ENCODE measurements around the gene ELF5. TPM values are rescaled to one million over a fixed set of nuclear protein-coding genes. Genes with fewer than 3 reads are reported as not detected.

Gene ELF5
- total and polyA plus RNA-seq, 5 donors: not detected

GRCh38 chr11:34437224-34438125, 76.1 kb downstream of the ELF5 start:
- Histone ChIP-seq H3K4me3 (ENCODE audit: low read length) (peak overlapping the region; percentile 69), H3K9me3 (ENCODE audit: control insufficient read depth, low read length) (no peaks in the 10 kb centered on the region), H3K4me1 (ENCODE audit: control insufficient read depth, insufficient read depth, low read length) (peaks cover 10% of the 10 kb centered on the region), H3K27me3 (ENCODE audit: control insufficient read depth, insufficient read depth) (no peaks in the 10 kb centered on the region), H3K27ac (ENCODE audit: low read length) (no peak overlapping the region)
- DNase-seq (no peak), ATAC-seq (no peak)
- 92% methylated on average over 2 of the region's 2 CpGs for WGBS
- intact Hi-C loops (cut with DNase I): loop anchor here in 1 of 4 donors (5.0 kb wide), 1 partner anchor 185 kb away; no protein-coding TSS in a partner anchor

DNA sequence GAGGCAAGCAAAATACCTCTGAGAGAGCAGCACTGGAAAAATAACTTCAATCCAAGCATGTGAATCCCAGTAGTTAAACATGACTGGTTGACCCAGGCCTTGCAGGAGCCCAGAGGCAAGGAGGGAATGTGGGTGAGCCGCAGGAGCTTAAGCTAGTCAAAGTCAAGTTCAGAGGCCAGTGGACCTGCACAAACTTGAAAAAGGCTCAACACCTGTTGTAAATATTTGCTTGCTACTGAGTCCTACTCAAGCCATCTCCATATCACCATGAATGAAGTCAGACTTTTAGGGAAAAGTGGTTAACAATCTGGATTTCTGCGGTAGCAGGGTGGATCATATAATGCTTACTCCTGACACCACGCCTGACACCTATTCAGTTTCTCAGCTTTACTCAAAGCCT, 79.7 kb downstream of the ELF5 start:
- WGBS: 96% methylated on average over 3 of the region's 3 CpGs
- ATAC-seq (no peak), DNase-seq (no peak)
- intact Hi-C loops (cut with DNase I): no loop called here
- H3K9me3 ChIP-seq (ENCODE audit: control insufficient read depth, low read length): no peaks in the 10 kb centered on the region
- H3K4me3 ChIP-seq (ENCODE audit: low read length): no peak overlapping the region
- no peaks in the 10 kb centered on the region for H3K27me3 ChIP-seq (ENCODE audit: control insufficient read depth, insufficient read depth)
- no peaks in the 10 kb centered on the region for H3K4me1 ChIP-seq (ENCODE audit: control insufficient read depth, insufficient read depth, low read length)
- no peak overlapping the region for H3K27ac ChIP-seq (ENCODE audit: low read length)

- intact Hi-C loops (cut with DNase I): no loop called here
- H3K4me3 ChIP-seq (ENCODE audit: low read length): no peak overlapping the region
- ATAC-seq (no peak), DNase-seq (no peak)
- H3K27ac ChIP-seq (ENCODE audit: low read length): no peak overlapping the region
- 71% methylated on average over 5 of the region's 5 CpGs for WGBS
- no peaks in the 10 kb centered on the region for H3K9me3 ChIP-seq (ENCODE audit: control insufficient read depth, low read length)
- H3K27me3 ChIP-seq (ENCODE audit: control insufficient read depth, insufficient read depth): no peaks in the 10 kb centered on the region
- no peaks in the 10 kb centered on the region for H3K4me1 ChIP-seq (ENCODE audit: control insufficient read depth, insufficient read depth, low read length)
Observed at GRCh38 chr11:34432822-34433221, 80.8 kb downstream of the ELF5 start.

DNA sequence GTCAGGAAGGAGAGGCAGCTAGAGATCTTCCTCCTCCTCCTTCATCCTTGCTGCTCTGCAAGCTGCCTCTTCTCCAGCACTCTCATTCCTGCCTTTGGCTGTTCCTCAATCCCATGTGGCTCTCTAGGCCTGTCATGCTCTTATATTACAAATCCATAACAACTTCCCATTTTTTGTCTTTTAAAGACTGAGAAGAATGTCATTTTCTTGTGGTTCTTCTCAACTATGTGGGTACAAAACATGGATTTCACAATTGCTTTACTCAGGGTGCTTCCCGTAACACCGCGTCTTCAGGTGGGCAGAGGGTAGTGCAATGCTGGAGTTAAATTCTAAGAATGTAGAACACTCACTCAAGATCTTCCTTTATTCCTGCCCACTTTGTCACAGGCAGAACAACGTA, 81.6 kb downstream of the ELF5 start:
- no peaks in the 10 kb centered on the region for H3K27me3 ChIP-seq (ENCODE audit: control insufficient read depth, insufficient read depth)
- H3K9me3 ChIP-seq (ENCODE audit: control insufficient read depth, low read length): no peaks in the 10 kb centered on the region
- no peaks in the 10 kb centered on the region for H3K4me1 ChIP-seq (ENCODE audit: control insufficient read depth, insufficient read depth, low read length)
- intact Hi-C loops (cut with DNase I): no loop called here
- no peak overlapping the region for H3K4me3 ChIP-seq (ENCODE audit: low read length)
- DNase-seq (no peak), ATAC-seq (no peak)
- H3K27ac ChIP-seq (ENCODE audit: low read length): no peak overlapping the region
- 89% methylated on average over 4 of the region's 4 CpGs for WGBS

Other genes with a start within 250 kb of the ELF5 start
- gene ABTB2, start 155.8 kb downstream of the ELF5 start, total RNA-seq: 10 to 100 TPM in 3 of 4 donors, 1 to 10 TPM in 1; 8.5 to 14.1 (median 12.4) TPM
- 3.7 TPM for gene ABTB2, start 155.8 kb downstream of the ELF5 start, polyA plus RNA-seq
- gene CAT, start 74.9 kb downstream of the ELF5 start, total RNA-seq: 100 to 1,000 TPM in 2 of 4 donors, 10 to 100 TPM in 2; 81.6 to 114 (median 102) TPM
- gene CAT, start 74.9 kb downstream of the ELF5 start, polyA plus RNA-seq: 67.6 TPM
- under 1 TPM; 0.17 to 0.47 (median 0.27) TPM for gene EHF, start 107.3 kb upstream of the ELF5 start, total RNA-seq
- 0.14 TPM for gene EHF, start 107.3 kb upstream of the ELF5 start, polyA plus RNA-seq

Measured in right cardiac atrium (tissue), 5 donors.